ENCODE data around the gene TFPI. TPM values are rescaled to one million over a fixed set of nuclear protein-coding genes. Genes with fewer than 3 reads are reported as not detected.

Gene TFPI
- total RNA-seq, 1 experiment from 2014 or later, result 65.7 TPM

DNA sequence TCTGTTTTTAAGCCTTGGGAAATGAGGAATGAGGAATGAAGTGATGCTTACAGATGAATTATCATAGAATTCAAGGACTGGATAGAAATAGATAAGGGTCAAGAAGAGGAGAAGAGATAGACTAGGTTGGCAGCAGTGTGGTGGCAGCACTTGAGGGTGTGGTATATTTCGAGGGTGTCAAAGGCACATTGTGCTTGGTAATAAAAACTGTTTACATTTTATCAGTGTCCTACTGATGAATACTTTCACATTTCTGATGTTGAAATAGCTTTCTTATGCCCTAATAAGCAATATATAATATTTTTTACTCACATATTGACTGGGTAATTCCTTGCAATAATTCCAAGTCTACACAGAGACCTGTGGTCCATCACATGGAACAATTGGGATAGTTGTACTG is 3.4 kb downstream of the TFPI start:
- Histone ChIP-seq H3K79me2 (ENCODE audit: low read depth) (no peaks in the 10 kb centered on the region), H3K4me1 (replicated peaks; ENCODE audit: insufficient read depth) (peaks cover 9% of the 10 kb centered on the region), H3K27ac (no peak overlapping the region), H3K9me3 (ENCODE audit: insufficient read depth, low read depth) (no peaks in the 10 kb centered on the region; the same call in 1 of the 2 replicates), H3K4me2 (no peak overlapping the region), H3K27me3 (ENCODE audit: insufficient read depth, low read depth) (no peaks in the 10 kb centered on the region), H3K9me2 (ENCODE audit: insufficient read depth) (no peaks in the 10 kb centered on the region), H2AFZ (no peak overlapping the region), H3F3A (ENCODE audit: insufficient read depth, low read depth) (no peaks in the 10 kb centered on the region), H3K4me3 (no peak overlapping the region), H3K36me3 (ENCODE audit: low read depth) (no peaks in the 10 kb centered on the region), H4K20me1 (ENCODE audit: insufficient read depth) (no peaks in the 10 kb centered on the region)
- no peak for DNase-seq
- no peak for TF ChIP-seq EZH2 (IDR thresholded peaks at IDR 0.05; ENCODE audit: low read depth)
- TF ChIP-seq CTCF (conservative IDR thresholded peaks at IDR 0.05), result no peak
- BruUV-seq (replicated peaks), result no TSS peak
- POLR2A ChIA-PET (ENCODE audit: unreplicated experiment), result no interaction called here
- CTCF ChIA-PET, result interaction anchor here (1.0 kb wide), 1 partner anchor 31 kb away, joined by 4 read pairs; no protein-coding TSS in a partner anchor
- intact Hi-C loops (cut with micrococcal nuclease; ENCODE audit: unreplicated experiment), result no loop called here

GRCh38 chr2:187549951-187550555 is 4.2 kb downstream of the TFPI start:
- H3K9me2 ChIP-seq (ENCODE audit: insufficient read depth), result no peaks in the 10 kb centered on the region
- no peaks in the 10 kb centered on the region for H4K20me1 ChIP-seq (ENCODE audit: insufficient read depth)
- H2AFZ ChIP-seq, result no peak overlapping the region
- no peaks in the 10 kb centered on the region for H3K27me3 ChIP-seq (ENCODE audit: insufficient read depth, low read depth)
- no peaks in the 10 kb centered on the region; the same call in 1 of the 2 replicates for H3K9me3 ChIP-seq (ENCODE audit: insufficient read depth, low read depth)
- DNase-seq, result no peak
- intact Hi-C loops (cut with micrococcal nuclease; ENCODE audit: unreplicated experiment), result loop anchor here (10.0 kb wide), 1 partner anchor 975 kb away; no protein-coding TSS in a partner anchor
- H3K79me2 ChIP-seq (ENCODE audit: low read depth), result no peaks in the 10 kb centered on the region
- no peaks in the 10 kb centered on the region for H3F3A ChIP-seq (ENCODE audit: insufficient read depth, low read depth)
- CTCF ChIA-PET, result interaction anchor here (1.0 kb wide), 1 partner anchor 31 kb away, joined by 4 read pairs; no protein-coding TSS in a partner anchor
- H3K36me3 ChIP-seq (ENCODE audit: low read depth), result no peaks in the 10 kb centered on the region
- TF ChIP-seq CTCF (conservative IDR thresholded peaks at IDR 0.05) (no peak), EZH2 (IDR thresholded peaks at IDR 0.05; ENCODE audit: low read depth) (no peak)
- POLR2A ChIA-PET (ENCODE audit: unreplicated experiment), result no interaction called here
- no TSS peak for BruUV-seq (replicated peaks)
- peaks cover 9% of the 10 kb centered on the region for H3K4me1 ChIP-seq (replicated peaks; ENCODE audit: insufficient read depth)
- no peak overlapping the region for H3K4me2 ChIP-seq
- H3K27ac ChIP-seq, result no peak overlapping the region
- no peak overlapping the region for H3K4me3 ChIP-seq

GRCh38 chr2:187549193-187549592 is 5.0 kb downstream of the TFPI start:
- Histone ChIP-seq H3K9me2 (ENCODE audit: insufficient read depth) (no peaks in the 10 kb centered on the region), H3K4me1 (replicated peaks; ENCODE audit: insufficient read depth) (peaks cover 9% of the 10 kb centered on the region), H2AFZ (no peak overlapping the region), H3K36me3 (ENCODE audit: low read depth) (no peaks in the 10 kb centered on the region), H3K4me3 (no peak overlapping the region), H3K27me3 (ENCODE audit: insufficient read depth, low read depth) (no peaks in the 10 kb centered on the region), H3K4me2 (no peak overlapping the region), H3K79me2 (ENCODE audit: low read depth) (no peaks in the 10 kb centered on the region), H3K27ac (no peak overlapping the region), H3F3A (ENCODE audit: insufficient read depth, low read depth) (no peaks in the 10 kb centered on the region), H3K9me3 (ENCODE audit: insufficient read depth, low read depth) (no peaks in the 10 kb centered on the region; the same call in 1 of the 2 replicates), H4K20me1 (ENCODE audit: insufficient read depth) (no peaks in the 10 kb centered on the region)
- ChIA-PET CTCF (no interaction called here), POLR2A (ENCODE audit: unreplicated experiment) (interaction anchor here (0.6 kb wide), 2 partner anchors 840 to 917 kb away, joined by 3 to 18 read pairs; no protein-coding TSS in a partner anchor)
- no peak for TF ChIP-seq EZH2 (IDR thresholded peaks at IDR 0.05; ENCODE audit: low read depth)
- no peak for TF ChIP-seq CTCF (conservative IDR thresholded peaks at IDR 0.05)
- intact Hi-C loops (cut with micrococcal nuclease; ENCODE audit: unreplicated experiment), result loop anchor here (10.0 kb wide), 1 partner anchor 974 kb away; no protein-coding TSS in a partner anchor
- DNase-seq, result no peak
- no TSS peak for BruUV-seq (replicated peaks)

Measured in PC-9 (cell line).